Measurements from ENCODE around the gene ADCYAP1R1.

The ADCYAP1R1 gene

DNA sequence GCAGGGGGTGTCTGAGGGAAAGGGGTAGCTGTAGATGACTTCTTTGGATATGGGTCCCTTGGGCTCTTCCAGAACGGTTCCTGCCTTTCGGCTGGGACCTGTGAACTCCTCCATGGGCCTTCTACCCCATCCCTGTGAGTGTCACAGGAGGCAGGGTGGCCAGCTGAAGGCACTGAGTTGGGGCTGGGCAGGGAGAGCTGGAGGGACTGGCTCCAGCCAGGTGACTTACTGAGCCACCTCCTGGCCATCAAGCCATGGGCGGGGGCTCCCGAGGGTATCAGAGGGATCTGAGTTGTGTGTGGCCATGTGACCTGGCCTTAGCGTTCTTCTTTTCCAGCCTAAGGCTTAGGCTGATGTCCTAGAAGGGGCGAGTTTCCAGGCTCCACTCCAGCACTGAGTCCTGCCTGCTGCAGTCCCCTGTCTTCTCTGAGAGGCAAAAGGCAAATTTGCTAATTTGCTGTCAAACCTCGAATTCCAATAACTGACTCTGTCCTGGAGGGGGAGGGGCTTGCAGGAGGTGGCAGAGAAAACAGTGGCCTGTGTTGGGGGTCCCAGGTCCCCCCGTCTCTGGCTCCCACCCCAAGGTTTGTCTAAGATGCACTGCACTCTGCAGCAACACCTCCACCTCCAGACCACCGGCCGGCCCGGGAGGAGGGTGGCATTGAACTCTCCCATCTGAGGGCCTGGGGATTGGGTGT, 27.2 kb downstream of the ADCYAP1R1 start:
- no peak overlapping the region for H3K27ac Mint-ChIP-seq
- no peaks in the 10 kb centered on the region for H3K9me3 Mint-ChIP-seq
- H3K27me3 Mint-ChIP-seq: peaks cover 39% of the 10 kb centered on the region
- no peak overlapping the region for H3K4me3 Mint-ChIP-seq
- CTCF ChIA-PET: interaction anchor here (1.0 kb wide), 1 partner anchor 43 kb away, joined by 3 read pairs; no protein-coding TSS in a partner anchor
- no peaks in the 10 kb centered on the region for H3K4me1 Mint-ChIP-seq
- H3K36me3 Mint-ChIP-seq: no peaks in the 10 kb centered on the region
- DNase-seq: no peak

- Mint-ChIP-seq H3K4me1 (no peaks in the 10 kb centered on the region), H3K9me3 (no peaks in the 10 kb centered on the region), H3K27ac (no peak overlapping the region), H3K27me3 (peaks cover 46% of the 10 kb centered on the region), H3K4me3 (no peak overlapping the region), H3K36me3 (no peaks in the 10 kb centered on the region)
- DNase-seq: no peak
- CTCF ChIA-PET: no interaction called here
These were observed 27.9 kb downstream of the ADCYAP1R1 start for GRCh38 chr7:31079824-31080511.

- Mint-ChIP-seq H3K9me3 (no peaks in the 10 kb centered on the region), H3K36me3 (no peaks in the 10 kb centered on the region), H3K4me3 (no peak overlapping the region), H3K27me3 (peaks cover 50% of the 10 kb centered on the region), H3K4me1 (no peaks in the 10 kb centered on the region), H3K27ac (no peak overlapping the region)
- no peak for DNase-seq
- CTCF ChIA-PET: interaction anchor here (0.8 kb wide), 1 partner anchor 27 kb away, joined by 4 read pairs; no protein-coding TSS in a partner anchor
These were observed 28.7 kb downstream of the ADCYAP1R1 start for GRCh38 chr7:31080763-31081162.

GRCh38 chr7:31082017-31082416, 29.9 kb downstream of the ADCYAP1R1 start:
- Mint-ChIP-seq H3K4me1 (no peaks in the 10 kb centered on the region), H3K4me3 (no peak overlapping the region), H3K9me3 (no peaks in the 10 kb centered on the region), H3K27me3 (peaks cover 50% of the 10 kb centered on the region), H3K27ac (no peak overlapping the region), H3K36me3 (no peaks in the 10 kb centered on the region)
- CTCF ChIA-PET: no interaction called here
- no peak for DNase-seq

- no peaks in the 10 kb centered on the region for H3K36me3 Mint-ChIP-seq
- no peaks in the 10 kb centered on the region for H3K9me3 Mint-ChIP-seq
- no peak for DNase-seq
- H3K27me3 Mint-ChIP-seq: peaks cover 50% of the 10 kb centered on the region
- no peak overlapping the region for H3K4me3 Mint-ChIP-seq
- no peaks in the 10 kb centered on the region for H3K4me1 Mint-ChIP-seq
- no peak overlapping the region for H3K27ac Mint-ChIP-seq
- CTCF ChIA-PET: no interaction called here
These were observed 30.3 kb downstream of the ADCYAP1R1 start for GRCh38 chr7:31082447-31082846.

DNA sequence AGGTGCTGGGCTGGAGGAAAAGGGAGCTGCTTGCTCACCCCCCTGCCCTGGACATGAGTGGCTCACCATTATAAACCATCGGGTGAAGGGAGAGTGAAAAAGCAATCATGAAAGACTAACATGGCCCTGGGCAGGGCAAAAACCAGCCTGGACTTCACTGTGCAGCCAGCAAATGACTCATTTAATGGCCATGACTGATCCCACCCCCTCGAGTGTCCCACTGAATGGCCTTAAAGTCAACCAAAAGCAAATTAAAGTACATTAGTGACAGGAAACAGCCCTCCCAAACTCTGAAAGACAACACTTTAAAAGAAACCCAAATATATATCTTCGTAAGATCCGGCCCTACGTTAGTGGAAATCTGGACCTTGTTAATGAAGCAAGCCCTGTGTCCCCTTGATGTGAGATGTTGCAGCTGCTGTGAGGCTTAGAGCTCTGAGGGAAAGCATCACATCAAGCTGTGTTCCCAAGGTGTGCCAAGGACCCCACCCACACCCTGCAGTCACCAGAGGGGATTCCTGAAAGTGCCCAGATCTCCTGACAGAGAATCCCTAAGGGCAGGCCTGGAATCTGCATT, 31.2 kb downstream of the ADCYAP1R1 start:
- no peak overlapping the region for H3K27ac Mint-ChIP-seq

DNA sequence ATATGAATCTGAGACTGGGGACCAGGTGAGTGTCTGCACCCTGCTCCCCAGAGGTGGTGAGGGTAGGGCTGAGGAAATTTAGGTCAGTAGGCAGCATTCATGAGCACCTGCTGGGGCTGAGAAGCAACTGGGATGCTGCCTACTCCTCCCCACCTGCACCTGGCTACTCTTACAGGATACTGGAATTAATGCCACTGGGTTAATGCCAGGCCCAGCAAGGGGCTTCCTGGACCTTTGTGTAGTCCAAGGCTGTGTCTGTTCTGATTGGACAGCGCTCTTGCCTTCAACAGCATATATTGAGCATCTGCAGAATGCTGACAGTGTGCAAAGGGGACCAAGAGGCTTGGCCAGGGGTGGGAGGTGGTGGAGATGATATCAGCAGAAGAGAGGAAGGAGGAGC, 32.1 kb downstream of the ADCYAP1R1 start:
- H3K4me1 Mint-ChIP-seq: no peaks in the 10 kb centered on the region
- no peaks in the 10 kb centered on the region for H3K36me3 Mint-ChIP-seq
- H3K9me3 Mint-ChIP-seq: no peaks in the 10 kb centered on the region
- DNase-seq: no peak
- CTCF ChIA-PET: no interaction called here
- peaks cover 44% of the 10 kb centered on the region for H3K27me3 Mint-ChIP-seq
- H3K27ac Mint-ChIP-seq: no peak overlapping the region
- H3K4me3 Mint-ChIP-seq: no peak overlapping the region

More for the DNA sequence above, 31.2 kb downstream of the ADCYAP1R1 start:
- CTCF ChIA-PET: no interaction called here
- H3K4me1 Mint-ChIP-seq: no peaks in the 10 kb centered on the region
- no peak overlapping the region for H3K4me3 Mint-ChIP-seq
- DNase-seq: no peak
- H3K9me3 Mint-ChIP-seq: no peaks in the 10 kb centered on the region
- no peaks in the 10 kb centered on the region for H3K36me3 Mint-ChIP-seq
- peaks cover 50% of the 10 kb centered on the region for H3K27me3 Mint-ChIP-seq

DNA sequence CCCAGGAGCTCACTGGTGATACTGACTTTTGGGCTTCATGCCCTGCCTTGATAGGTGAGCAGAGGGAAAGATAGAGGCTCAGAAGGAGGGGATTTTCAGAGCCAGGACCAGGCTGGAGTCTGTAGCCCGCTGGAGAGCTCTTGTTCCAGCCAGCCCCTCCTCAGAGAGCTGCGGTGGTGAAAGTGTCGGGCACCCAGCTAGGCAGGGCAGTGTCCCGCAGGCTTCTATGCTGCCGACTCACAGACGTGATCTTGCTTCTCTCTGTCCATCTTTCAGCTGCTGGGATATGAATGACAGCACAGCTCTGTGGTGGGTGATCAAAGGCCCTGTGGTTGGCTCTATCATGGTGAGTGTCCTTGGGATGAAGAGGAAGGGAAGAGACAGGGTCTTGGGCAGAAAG, 35.2 kb downstream of the ADCYAP1R1 start:
- DNase-seq: no peak
- CTCF ChIA-PET: no interaction called here
- H3K9me3 Mint-ChIP-seq: no peaks in the 10 kb centered on the region
- no peak overlapping the region for H3K27ac Mint-ChIP-seq
- H3K4me3 Mint-ChIP-seq: no peak overlapping the region
- no peaks in the 10 kb centered on the region for H3K36me3 Mint-ChIP-seq
- H3K4me1 Mint-ChIP-seq: no peaks in the 10 kb centered on the region
- H3K27me3 Mint-ChIP-seq: peaks cover 19% of the 10 kb centered on the region

- peaks cover 8% of the 10 kb centered on the region for H3K27me3 Mint-ChIP-seq
- no peak for DNase-seq
- CTCF ChIA-PET: no interaction called here
- no peaks in the 10 kb centered on the region for H3K36me3 Mint-ChIP-seq
- H3K27ac Mint-ChIP-seq: no peak overlapping the region
- H3K4me3 Mint-ChIP-seq: no peak overlapping the region
- no peaks in the 10 kb centered on the region for H3K9me3 Mint-ChIP-seq
- no peaks in the 10 kb centered on the region for H3K4me1 Mint-ChIP-seq
These were observed 39.9 kb downstream of the ADCYAP1R1 start for GRCh38 chr7:31091924-31092434.

DNA sequence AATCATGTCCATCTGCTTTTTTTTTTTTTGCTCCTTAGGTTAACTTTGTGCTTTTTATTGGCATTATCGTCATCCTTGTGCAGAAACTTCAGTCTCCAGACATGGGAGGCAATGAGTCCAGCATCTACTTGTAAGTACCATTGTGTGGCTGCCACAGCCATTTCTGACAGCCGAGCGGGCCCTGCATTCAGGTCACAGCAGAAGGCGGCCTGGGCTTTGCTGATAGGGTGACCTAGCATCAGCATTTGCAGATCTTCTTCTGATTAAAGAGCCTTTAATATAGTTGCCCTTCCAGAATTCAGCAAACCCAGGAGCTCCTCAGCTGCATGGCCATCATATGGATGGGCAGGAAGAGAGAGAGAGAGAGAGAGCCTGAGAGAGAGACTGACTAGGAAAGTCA, 40.5 kb downstream of the ADCYAP1R1 start:
- no peak overlapping the region for H3K4me3 Mint-ChIP-seq
- no peak for DNase-seq
- H3K9me3 Mint-ChIP-seq: no peaks in the 10 kb centered on the region
- no peaks in the 10 kb centered on the region for H3K36me3 Mint-ChIP-seq
- H3K4me1 Mint-ChIP-seq: no peaks in the 10 kb centered on the region
- CTCF ChIA-PET: no interaction called here
- peaks cover 11% of the 10 kb centered on the region for H3K27me3 Mint-ChIP-seq
- H3K27ac Mint-ChIP-seq: no peak overlapping the region

DNA sequence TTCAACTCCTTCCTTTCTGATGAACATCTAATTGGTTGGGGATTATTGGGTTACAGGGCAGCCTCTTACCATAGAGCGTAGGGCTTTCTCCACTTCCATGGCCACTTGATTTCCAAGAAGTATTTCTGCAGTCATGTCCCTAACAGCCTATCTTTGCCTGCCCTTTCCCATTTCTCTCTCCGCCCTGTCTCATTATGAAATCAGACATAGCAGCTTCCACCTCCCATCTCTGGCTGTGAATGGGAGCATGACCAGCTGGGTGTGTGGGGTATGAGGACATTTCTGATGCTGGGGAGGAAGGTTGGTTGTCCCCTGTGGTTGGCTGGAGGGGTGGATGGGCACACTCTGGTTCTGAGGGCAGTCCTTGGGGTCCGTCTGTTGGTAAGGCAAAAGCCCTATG, 41.2 kb downstream of the ADCYAP1R1 start:
- CTCF ChIA-PET: interaction anchor here (1.0 kb wide), 1 partner anchor 110 kb away, joined by 4 read pairs; no protein-coding TSS in a partner anchor
- DNase-seq: no peak
- H3K4me3 Mint-ChIP-seq: no peak overlapping the region
- no peaks in the 10 kb centered on the region for H3K36me3 Mint-ChIP-seq
- no peaks in the 10 kb centered on the region for H3K4me1 Mint-ChIP-seq
- H3K27me3 Mint-ChIP-seq: peaks cover 12% of the 10 kb centered on the region
- no peaks in the 10 kb centered on the region for H3K9me3 Mint-ChIP-seq
- no peak overlapping the region for H3K27ac Mint-ChIP-seq

- no peaks in the 10 kb centered on the region for H3K4me1 Mint-ChIP-seq
- CTCF ChIA-PET: no interaction called here
- H3K27me3 Mint-ChIP-seq: peaks cover 12% of the 10 kb centered on the region
- H3K36me3 Mint-ChIP-seq: no peaks in the 10 kb centered on the region
- H3K27ac Mint-ChIP-seq: no peak overlapping the region
- no peak for DNase-seq
- H3K9me3 Mint-ChIP-seq: no peaks in the 10 kb centered on the region
- no peak overlapping the region for H3K4me3 Mint-ChIP-seq
These were observed 42.2 kb downstream of the ADCYAP1R1 start for GRCh38 chr7:31094271-31094670.

DNA sequence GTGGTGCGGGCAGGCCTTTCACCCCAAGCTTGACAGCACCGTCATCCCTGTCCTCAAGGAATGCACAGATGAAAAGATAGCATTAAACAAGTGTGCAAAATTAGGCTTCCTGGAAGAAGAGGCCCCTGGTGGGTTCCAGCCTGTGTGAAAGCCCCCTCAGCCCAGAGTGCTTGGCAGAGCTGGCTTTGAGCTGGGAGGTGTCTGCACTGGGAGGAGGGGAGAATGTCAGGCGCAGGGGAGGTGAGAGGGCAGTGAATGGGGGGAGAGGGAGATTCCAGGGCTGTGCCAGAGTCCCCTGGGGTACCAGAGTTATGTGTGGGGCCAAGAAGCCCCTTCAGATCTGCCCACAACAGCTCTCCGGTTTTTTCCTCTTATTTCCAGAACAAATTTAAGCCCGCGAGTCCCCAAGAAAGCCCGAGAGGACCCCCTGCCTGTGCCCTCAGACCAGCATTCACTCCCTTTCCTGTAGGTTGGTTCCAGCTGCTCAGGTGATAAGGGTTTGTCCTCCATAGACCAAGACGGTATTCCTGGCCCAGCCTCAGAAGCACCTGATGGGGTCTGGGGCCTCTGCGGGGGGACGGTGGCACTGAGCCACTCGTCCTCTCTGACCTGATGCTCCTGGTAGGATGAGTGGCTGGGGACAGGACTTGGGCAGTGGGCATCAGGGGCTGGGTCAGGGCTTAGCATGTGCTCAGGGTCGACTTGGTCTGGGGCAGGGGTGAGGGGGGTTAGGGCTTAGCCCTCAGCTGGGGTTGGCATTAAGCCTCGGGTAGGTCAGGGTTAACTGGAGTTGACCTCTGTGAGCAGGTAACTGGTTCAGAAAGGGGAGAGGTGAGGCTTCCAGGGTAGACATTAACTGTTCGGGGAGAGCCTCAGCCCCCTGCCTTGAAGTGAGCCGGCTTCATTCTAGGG, 43.4 kb downstream of the ADCYAP1R1 start:
- no peaks in the 10 kb centered on the region for H3K36me3 Mint-ChIP-seq
- H3K27ac Mint-ChIP-seq: no peak overlapping the region
- H3K27me3 Mint-ChIP-seq: peaks cover 12% of the 10 kb centered on the region
- H3K9me3 Mint-ChIP-seq: no peaks in the 10 kb centered on the region
- DNase-seq: no peak
- no peaks in the 10 kb centered on the region for H3K4me1 Mint-ChIP-seq
- no peak overlapping the region for H3K4me3 Mint-ChIP-seq
- CTCF ChIA-PET: interaction anchor here (0.7 kb wide), 1 partner anchor 156 kb away, joined by 3 read pairs; no protein-coding TSS in a partner anchor
